Activated T-helper 1 cell treated with anti-CD3 and anti-CD28 coated beads, Interleukin-2, amount 50 U/mL, for 16 hours (primary cell): ENCODE measurements around the gene PI4KB.

Experiments
- DNase-seq, 2 donors: peaks; one replicate each; pipeline ENCODE4 v3.0.0-alpha.2; 2020; ENCODE audit warnings: low read depth in 1 of 2, low spot score in 1 of 2

PI4KB gene

DNA sequence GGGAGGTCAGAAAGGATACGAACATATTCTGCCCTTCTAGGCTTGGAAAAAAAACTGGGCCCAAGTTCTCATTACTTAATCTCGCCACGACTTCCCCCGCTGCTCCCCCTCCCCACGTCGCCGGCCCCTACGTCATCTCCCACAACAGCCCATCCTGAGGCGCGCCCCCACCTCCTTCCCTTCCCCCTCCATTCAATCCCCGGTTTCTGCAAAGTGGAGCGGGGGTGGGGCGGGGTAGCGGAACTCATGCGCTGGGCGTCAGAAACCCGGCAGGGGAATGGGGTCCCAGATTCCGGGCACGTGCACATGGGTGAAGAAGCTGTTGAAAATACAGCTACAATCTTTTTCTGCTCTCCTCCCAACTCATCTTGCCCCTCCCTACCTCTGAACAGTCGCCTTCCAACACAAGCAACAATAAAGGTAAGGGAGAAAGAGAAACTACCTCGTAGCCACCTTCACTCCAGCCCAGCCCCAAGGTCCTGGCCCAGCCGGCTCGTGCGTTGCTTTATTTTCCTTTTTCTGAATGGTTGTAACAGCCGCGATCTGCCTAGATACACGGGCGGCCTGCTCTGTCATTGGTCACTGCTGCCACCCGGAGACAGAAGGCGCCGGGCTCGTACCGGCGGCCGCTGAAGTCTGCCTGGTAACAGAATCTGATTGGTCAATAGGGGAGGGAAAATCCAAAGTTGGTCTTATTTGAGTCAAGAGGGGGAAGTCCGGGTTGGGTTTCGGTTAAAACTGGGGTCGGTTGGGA is 19.7 kb upstream of the PI4KB start, which contains the start of gene RFX5:
Gene RFX5 (minus strand): TSS at position 484 of the 754 bp plus-strand sequence. CDS start 932 bp downstream, outside the sequence.
- peak; percentile 80 to 90 for DNase-seq

GRCh38 chr1:151346082-151346768 is 19.0 kb upstream of the PI4KB start:
- no peak for DNase-seq

GRCh38 chr1:151344291-151344690 is 17.1 kb upstream of the PI4KB start:
- DNase-seq: no peak

GRCh38 chr1:151343587-151343986 is 16.4 kb upstream of the PI4KB start:
- DNase-seq: no peak

GRCh38 chr1:151342569-151342968 is 15.4 kb upstream of the PI4KB start:
- no peak for DNase-seq

- DNase-seq: no peak
These were observed 14.8 kb upstream of the PI4KB start for GRCh38 chr1:151342021-151342420.

DNA sequence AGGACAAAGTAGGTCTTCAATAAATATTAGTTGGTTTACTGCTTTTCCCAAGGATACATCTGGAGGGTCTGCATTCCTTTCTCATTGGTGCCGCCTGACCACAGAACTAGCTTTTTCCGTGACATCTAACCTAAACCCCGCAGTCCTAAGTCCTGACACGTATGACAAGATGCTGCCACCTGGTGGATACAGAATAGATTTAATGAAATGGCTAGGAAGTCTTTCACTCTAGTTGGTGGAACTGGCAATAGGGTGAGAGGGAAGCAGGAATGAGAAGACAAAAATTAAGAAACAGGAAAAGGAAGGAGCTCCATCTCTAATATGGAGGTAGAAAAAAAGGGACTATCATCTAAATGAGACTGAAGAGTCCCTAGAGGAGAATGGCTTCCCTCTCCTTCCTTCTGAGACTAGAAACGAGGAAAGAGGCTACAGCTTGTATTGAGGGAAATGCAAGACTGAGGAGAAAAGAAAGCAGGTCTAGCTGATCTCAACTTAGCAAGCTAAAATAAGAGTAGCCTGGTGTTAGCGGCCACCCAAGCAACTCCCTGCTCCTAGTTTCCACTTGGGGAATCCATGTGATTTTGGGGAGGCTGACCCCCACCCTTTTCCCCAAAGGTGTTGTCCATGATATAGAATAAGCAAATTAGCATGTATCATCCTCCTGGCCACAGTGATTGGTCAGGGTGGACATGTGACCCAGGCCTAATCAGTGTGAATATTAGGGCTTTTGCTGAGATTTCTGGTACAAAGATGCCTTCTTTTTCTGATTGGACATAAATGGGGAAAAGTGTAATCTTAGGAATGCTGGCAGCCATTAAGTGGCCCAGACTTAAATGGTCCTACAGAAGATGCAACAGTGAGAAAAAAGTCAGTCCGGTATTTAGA is 13.9 kb upstream of the PI4KB start:
- DNase-seq: peak in 1 of 2 donors; percentile 22

DNA sequence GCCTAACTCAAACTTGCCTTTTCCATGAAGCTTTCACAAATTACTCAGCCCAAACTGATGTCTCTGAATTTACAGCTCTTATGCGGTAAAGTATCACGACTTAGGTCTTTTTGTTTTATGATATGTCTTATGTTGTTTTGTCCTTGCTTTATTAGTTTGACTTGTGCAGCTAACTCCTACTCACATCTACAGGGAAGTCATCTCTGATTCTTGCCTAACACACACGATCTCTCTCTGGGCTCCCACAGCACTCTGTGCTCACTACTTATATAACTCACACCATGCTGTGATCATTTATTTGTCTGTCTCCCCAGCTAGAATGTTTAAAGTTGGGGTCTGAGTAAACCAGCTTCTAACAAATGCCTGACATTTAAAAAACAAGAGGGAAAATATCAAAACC is 9.3 kb upstream of the PI4KB start:
- no peak for DNase-seq

- DNase-seq: no peak
These were observed 7.6 kb upstream of the PI4KB start for GRCh38 chr1:151334822-151335221.

- DNase-seq: no peak
These were observed 873 bp upstream of the PI4KB start for GRCh38 chr1:151327903-151328674.

DNA sequence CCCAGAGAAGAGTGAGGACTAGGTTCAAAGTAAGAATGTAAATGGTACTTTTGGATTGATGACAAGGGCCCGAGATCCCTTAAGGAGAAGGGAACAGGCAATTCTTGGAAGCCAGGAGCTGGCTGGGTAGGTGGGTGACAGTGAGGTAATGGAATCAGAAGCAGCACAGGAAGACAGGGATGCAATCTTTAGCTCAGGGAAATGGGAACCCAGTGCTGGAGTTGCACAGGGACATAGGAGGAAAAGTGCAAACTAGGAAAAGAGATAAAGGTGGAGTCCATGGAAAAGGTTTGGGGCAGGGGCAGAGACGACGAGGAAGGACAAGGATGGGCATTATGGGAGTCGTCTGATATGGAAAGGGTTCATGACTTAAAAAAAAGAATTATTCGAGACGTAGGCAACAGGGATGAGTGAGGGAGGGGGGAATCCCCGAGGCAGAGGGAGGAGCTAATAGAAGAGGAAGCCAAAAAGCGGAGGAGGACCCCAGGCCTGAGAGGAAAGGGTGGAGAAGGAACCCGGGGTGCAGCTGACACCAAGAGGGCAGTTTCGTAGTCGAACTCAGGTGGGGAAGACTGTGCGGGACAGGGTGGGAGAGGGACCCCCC is 495 bp downstream of the PI4KB start:
- peak; percentile 9 to 35 for DNase-seq

GRCh38 chr1:151325646-151326429 is 1.4 kb downstream of the PI4KB start:
- no peak for DNase-seq

DNA sequence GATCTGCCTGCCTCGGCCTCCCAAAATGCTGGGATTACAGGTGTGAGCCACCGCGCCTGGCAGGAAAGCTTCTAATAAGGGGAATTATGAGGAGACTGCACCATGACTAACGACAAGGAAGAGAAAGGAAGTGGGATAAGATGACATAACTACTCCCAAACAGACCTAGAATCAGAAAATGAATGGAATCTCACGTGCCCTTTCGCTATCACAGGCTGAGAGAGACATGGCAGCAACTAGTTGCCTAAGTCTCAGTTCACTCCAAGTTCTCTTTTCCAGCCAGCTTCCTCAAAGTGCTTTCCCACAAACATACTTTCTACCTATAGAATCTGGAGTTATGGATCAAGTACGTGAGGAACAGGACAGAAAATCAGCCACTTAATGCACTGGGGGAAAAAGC is 2.0 kb downstream of the PI4KB start:
- no peak for DNase-seq

- no peak for DNase-seq
These were observed 2.8 kb downstream of the PI4KB start for GRCh38 chr1:151324390-151324930.

DNA sequence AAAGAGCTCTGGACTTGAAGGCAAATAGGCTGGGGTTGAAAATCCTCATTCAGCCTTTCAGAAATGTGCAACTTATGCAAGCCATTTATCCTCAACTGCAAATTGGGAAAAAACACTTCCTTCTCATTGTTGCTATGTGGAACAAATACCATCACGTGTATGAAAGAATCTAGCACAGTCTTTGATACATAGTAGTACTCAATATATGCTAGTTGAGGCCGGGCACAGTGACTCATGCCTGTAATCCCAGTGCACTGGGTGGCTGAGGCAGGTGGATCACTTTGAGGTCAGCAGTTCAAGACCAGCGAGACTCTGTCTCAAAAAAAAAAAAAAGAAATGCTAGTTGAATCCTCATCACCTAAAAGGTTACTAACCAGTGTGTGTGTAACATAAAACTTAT is 8.2 kb downstream of the PI4KB start:
- DNase-seq: no peak

DNA sequence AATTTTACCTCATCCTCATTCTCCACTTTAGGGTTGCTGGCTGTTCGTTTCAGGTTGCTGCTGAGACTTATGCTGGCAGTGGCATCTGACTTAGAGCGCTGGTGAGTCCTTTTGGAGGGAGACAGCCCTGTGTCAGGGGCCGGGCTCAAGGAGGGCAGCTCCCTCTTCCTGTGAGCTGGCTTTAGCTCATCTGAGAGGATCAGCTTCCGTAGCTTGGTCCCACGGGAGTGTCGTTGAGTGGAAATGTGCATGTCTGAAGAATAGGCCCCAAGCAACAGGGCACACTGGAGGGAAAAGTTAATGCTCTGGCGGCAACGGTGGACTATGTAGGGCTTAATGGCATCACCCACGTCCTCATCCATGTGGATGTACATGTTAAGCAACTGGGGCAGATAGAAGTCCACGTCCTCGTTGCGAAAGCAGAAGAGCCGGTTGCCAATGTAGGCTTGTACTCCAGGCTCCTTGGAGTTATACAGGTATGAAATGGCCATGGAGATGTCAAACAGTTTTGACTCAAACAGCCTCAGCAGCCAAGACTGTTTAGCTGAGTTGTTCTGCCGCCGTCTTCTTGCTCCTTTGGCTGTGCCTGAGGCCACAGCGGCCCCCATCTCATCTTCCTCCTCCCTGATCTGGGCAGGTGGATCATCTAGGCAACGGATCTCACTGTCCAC is 11.5 kb downstream of the PI4KB start:
- no peak for DNase-seq

- DNase-seq: no peak
These were observed 12.9 kb downstream of the PI4KB start for GRCh38 chr1:151314137-151314875.

DNA sequence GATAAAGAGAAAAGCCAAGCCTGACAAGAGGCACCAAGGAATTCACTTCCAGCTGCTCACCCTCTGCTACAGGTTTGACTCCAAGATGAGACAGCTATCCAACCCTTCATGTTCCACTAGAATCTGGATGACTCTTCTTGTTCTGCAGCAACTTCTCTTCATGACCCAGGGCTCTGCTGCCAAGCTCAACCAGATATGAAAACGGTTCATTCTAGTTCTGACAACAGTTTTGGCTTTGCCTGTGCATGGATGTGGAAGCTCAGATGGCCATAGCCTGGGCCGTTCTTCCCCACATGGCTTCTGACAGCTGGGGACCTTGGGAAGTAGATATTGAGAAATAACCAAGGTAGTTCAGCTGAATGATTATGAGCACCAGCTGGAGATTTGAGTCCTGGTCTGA is 13.7 kb downstream of the PI4KB start:
- DNase-seq: no peak
